Measurements from ENCODE around the gene SCART1.
"Not testable (repeated sequence)": the region's sequence is repeated elsewhere in the genome, so short reads cannot be mapped to it uniquely, and the experiment has no call there.

Gene SCART1

DNA sequence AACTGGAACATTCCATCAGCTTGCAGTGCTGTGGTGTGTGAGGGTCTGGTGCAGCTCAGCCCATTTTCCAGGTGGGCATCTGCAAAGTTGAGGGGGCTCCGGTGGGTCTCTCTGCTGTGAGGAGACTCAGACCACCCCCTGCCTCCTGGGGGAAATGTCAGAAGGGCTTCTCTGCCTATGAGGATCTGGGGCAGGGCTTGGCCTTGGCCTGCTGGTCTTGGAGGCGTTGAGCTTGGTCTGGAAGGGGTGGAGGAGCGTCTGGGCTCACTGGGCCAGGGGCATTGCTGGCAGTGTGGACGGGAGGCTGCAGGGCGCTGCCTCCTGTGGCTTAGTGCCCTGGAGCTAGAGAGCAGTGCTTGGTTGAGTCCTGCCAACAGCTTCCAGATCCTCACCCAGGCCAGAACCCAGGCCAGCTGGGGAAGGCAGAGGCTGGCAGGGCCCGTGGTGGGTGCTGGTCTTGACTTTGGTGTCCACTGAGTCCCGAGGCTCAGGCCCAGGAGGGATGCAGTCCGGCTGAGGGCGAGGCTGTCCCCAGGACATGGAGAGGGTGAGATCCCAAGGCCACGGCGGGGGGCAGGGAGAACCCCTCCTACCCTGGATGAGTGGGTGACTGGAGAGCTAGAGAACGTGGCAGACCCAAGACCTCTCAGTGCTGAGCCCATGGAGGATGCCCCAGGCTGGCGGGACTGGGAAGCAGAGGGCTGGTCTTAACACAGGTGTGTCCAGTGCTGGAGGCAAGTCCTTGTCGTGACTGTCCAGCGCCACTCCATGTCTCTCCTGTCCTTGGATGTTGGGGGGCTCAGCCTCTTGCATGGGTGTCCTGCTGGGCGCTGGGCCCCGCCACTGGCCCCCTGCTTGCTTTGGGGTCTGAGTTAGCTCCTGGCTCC is 32.2 kb upstream of the SCART1 start:
- no peak overlapping the region for H2AFZ ChIP-seq (ENCODE audit: low read depth, low read length)
- no peak overlapping the region for H3K4me3 ChIP-seq (ENCODE audit: low read length)
- peaks cover 23% of the 10 kb centered on the region for H3K36me3 ChIP-seq (ENCODE audit: insufficient read depth, low read length)
- H3K27me3 ChIP-seq (ENCODE audit: insufficient read depth, low read length): no peaks in the 10 kb centered on the region
- peaks cover 2% of the 10 kb centered on the region for H3K9me3 ChIP-seq (ENCODE audit: low read length)
- H3K4me1 ChIP-seq (ENCODE audit: insufficient read depth, low read length): no peaks in the 10 kb centered on the region

DNA sequence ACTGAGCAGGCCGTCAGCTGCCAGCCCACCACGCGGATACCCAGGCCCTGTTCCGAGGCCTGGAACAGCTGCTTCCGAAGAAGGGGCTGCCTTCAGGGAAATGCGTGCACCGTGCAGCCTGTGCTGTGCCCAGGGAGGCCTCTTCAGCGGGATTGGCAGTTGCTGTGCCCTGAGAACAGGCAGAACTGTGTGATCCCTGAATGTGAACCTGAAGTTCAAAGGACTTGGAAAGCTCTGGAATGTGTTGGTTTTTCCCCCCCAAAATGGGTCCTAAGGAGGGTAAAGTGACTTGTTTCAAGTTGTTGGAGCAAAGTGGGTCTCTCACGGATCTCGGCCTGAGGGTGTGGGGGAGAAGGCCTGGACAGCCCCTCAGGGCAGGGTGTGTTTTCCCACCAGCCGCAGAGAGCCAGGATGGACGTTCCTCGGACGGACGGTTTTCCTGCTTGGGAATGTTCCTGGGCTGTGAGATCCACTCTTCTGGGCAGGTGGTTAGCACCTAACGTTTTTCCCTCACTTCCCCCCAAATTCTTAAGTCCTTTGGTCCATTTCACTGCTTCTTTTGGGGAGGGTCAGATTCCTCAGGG is 31.4 kb upstream of the SCART1 start:
- peaks cover 2% of the 10 kb centered on the region for H3K9me3 ChIP-seq (ENCODE audit: low read length)
- H3K4me1 ChIP-seq (ENCODE audit: insufficient read depth, low read length): no peaks in the 10 kb centered on the region
- H3K27me3 ChIP-seq (ENCODE audit: insufficient read depth, low read length): no peaks in the 10 kb centered on the region
- no peak overlapping the region for H3K4me3 ChIP-seq (ENCODE audit: low read length)
- H3K36me3 ChIP-seq (ENCODE audit: insufficient read depth, low read length): peaks cover 23% of the 10 kb centered on the region
- no peak overlapping the region for H2AFZ ChIP-seq (ENCODE audit: low read depth, low read length)

DNA sequence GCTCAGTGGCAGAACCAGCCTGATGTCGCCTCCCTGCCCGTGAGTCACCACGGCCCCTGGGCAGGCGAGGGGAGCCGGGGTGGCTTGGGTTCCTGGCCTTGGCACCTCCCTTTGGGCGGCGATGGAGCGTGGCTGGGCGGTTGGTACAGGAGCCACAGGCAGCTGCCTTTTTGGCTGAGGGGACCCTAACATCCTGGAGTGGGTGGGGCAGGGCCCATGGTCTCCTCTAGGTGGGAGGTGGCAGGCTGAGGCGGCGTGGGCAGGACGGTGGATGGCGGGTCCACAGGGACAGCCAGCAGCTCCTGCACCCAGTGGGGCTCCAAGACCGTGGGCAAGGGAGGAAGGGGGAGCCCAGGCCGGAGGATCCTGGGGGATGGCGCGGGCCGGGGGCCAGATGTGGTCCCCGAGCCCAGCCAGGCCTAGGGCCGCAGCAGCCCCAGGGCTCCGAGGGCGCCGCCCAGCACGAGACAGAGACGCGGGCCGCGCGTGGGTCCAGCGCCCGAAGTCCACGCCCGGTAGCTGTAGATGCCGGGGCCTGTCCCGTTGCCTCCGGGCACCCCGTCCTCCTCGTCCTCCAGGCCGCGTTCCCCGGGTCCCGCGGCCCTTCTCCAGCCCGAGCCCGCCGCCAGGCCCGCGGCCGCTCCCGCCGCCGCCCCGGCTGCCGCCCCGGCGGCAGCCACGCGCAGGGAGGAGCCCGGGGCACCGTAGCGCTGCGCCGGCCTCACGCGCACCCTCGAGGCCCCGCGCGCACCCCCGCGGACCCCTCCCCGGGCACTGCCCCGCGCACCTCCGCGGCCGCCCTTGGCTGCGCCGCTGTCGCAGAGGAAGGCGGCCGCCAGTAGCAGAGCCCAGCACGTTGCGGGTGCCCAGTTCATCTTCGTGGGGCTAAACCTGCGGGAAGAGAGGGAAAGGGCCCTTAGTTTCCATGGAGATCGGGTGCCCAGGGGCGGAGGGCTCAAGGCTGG is 30.7 kb upstream of the SCART1 start:
- H3K27me3 ChIP-seq (ENCODE audit: insufficient read depth, low read length): no peaks in the 10 kb centered on the region
- H2AFZ ChIP-seq (ENCODE audit: low read depth, low read length): no peak overlapping the region
- no peak overlapping the region for H3K4me3 ChIP-seq (ENCODE audit: low read length)
- no peaks in the 10 kb centered on the region for H3K4me1 ChIP-seq (ENCODE audit: insufficient read depth, low read length)
- peaks cover 2% of the 10 kb centered on the region for H3K9me3 ChIP-seq (ENCODE audit: low read length)
- H3K36me3 ChIP-seq (ENCODE audit: insufficient read depth, low read length): peaks cover 23% of the 10 kb centered on the region

DNA sequence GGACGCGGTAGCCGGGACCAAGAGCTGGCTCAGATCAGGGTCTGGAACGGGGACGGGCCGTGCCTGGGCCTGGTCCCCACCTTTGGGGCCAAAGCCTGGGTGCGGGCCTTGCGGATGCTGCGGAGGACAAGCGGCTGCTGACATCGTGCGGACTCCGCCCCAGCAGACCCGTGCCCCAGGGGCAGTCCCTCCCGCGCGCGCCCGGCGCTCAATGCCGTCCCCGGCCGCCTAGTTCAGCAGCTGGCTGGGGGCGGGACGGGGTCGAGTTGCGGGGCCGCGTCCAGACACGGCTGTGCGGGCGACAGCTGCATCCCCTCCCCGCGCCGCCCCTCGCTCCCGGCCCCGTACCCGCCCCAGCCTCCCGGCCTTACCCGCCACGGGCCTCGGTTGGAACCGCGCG is 29.6 kb upstream of the SCART1 start:
- peaks cover 16% of the 10 kb centered on the region for H3K36me3 ChIP-seq (ENCODE audit: insufficient read depth, low read length)
- H3K4me3 ChIP-seq (ENCODE audit: low read length); H3K27me3 ChIP-seq (ENCODE audit: insufficient read depth, low read length); H3K9me3 ChIP-seq (ENCODE audit: low read length); H3K4me1 ChIP-seq (ENCODE audit: insufficient read depth, low read length); H2AFZ ChIP-seq (ENCODE audit: low read depth, low read length): not testable (repeated sequence)

DNA sequence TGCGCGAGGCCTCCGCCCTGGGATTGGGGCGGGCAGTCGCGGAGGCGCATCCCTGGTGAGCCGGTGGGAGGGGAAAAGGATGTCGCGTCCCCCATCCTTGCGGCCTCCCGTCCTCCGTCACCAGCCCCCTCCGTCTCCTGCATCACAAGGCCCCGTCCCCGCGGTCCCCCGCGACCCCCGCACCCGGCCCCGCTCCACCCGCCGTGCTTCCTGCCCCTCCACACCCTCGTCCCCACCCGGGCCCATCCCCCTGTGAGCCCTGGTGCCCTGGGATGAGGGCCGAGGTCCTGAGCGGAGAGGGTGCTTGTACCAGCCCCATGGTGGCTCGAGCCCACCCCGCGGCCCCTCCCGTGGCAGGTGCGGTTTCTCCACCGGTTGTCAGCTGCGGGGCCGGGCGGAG is 29.1 kb upstream of the SCART1 start, which contains the start of gene SPRN:
Gene SPRN (minus strand): TSS at position 25 of the 400 bp plus-strand sequence. CDS start 944 bp downstream, outside the sequence.
- H3K27me3 ChIP-seq (ENCODE audit: insufficient read depth, low read length); H3K9me3 ChIP-seq (ENCODE audit: low read length); H3K4me3 ChIP-seq (ENCODE audit: low read length); H3K4me1 ChIP-seq (ENCODE audit: insufficient read depth, low read length); H2AFZ ChIP-seq (ENCODE audit: low read depth, low read length): not testable (repeated sequence)
- peaks cover 11% of the 10 kb centered on the region for H3K36me3 ChIP-seq (ENCODE audit: insufficient read depth, low read length)

DNA sequence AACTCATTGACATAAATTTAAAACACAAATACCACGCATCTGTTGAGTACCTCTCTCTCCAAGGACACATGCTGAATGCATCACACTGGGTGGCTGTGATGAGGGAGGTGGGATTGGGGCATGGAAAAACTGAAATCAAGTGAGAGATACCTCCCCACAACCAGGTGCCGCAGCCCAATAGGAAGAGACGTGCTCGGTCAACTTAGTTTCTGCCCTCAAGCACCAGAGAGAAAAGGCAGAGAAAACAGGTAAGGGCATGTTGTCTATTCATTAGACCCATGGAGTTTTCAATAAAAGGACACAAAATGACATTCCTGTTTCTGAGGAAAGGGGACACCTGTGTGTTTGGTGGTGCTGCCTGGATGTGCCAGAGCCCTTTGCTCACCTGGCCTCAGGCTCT is 24.2 kb upstream of the SCART1 start:
- H3K4me3 ChIP-seq (ENCODE audit: low read length); H2AFZ ChIP-seq (ENCODE audit: low read depth, low read length); H3K9me3 ChIP-seq (ENCODE audit: low read length); H3K36me3 ChIP-seq (ENCODE audit: insufficient read depth, low read length); H3K4me1 ChIP-seq (ENCODE audit: insufficient read depth, low read length); H3K27me3 ChIP-seq (ENCODE audit: insufficient read depth, low read length): not testable (repeated sequence)

DNA sequence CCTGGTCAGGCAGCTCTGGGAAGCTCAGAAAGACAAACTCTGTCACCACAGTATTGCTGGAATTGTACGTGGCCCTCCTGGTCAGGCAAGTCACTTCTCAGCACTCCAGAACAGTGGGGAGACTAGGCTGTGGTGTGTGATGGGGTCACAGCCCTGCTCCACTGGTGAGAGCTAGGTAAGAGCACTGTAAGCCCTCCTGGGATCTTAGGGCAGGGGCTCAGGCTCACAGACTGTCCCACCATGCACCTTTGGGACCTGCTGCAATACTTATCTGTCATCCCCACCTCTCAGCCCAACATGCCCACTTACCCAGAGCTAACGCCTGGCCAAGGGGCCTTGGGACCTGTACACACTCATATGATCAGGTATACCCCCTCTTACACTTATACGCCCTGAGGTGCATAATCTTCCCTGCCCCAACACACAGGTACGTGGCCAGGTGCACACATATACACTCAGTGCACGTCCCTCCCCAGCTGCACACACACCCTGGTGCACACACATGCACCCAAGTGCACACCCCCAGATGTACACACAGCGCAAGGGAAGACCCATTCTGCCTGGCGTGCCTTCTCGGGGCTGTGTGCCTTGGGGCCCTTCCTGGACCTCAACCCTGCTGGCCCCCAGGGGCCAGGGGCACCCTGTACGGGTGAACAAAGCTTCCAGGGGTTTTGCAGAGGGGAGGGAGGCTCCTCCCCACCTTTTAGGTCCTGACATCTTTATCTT is 21.7 kb upstream of the SCART1 start:
- H3K36me3 ChIP-seq (ENCODE audit: insufficient read depth, low read length); H3K4me3 ChIP-seq (ENCODE audit: low read length); H3K9me3 ChIP-seq (ENCODE audit: low read length); H3K4me1 ChIP-seq (ENCODE audit: insufficient read depth, low read length); H2AFZ ChIP-seq (ENCODE audit: low read depth, low read length); H3K27me3 ChIP-seq (ENCODE audit: insufficient read depth, low read length): not testable (repeated sequence)

DNA sequence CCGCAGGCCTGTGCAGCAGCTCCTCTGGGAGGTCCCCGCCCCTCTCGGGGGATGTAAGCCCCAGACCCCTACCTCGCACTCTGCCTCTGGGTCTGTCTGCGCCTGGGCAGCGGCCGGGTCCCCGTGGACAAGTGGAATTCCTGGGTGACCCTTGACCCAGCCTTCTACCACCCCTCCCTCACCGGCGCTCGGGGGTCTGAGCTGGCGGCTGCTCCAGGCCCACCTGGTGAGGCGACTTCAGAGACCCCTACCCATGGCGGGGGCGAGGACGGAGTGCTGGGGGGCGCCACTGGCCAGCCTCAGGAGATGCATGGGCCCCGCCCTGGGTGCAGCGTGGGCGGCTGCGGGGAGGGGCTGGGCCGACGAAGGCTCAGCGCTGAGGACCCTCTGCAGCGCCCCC is 21.0 kb upstream of the SCART1 start:
- not testable (repeated sequence) for H3K4me3 ChIP-seq (ENCODE audit: low read length); H3K27me3 ChIP-seq (ENCODE audit: insufficient read depth, low read length); H2AFZ ChIP-seq (ENCODE audit: low read depth, low read length); H3K36me3 ChIP-seq (ENCODE audit: insufficient read depth, low read length); H3K4me1 ChIP-seq (ENCODE audit: insufficient read depth, low read length); H3K9me3 ChIP-seq (ENCODE audit: low read length)

DNA sequence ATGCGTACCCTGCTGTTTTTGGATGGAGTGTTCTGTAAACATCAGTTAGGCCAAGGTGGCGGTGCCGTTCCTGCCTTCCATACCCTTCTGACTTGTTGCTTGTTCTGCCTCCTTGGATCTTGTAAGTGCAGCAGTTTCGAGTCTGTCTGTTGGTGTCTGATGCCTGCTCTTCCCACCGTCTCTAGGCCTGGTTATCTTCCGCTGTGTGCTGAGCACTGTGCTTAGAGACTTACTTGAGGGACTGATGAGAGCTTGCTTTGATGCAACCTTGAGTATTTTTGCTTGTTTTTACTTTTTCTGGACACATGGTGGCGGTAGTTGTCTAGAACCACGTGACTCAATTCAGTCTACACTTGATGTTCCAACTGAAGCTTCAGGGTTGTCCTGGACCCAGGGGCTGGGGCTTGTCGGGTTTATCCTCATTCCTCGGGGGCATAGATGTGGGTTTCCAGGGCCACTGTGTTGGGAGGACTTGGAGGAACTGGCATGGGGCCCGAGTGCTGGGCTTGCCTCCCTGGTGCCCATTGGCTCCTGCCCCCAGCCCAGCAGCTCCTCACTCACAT is 15.0 kb upstream of the SCART1 start:
- Histone ChIP-seq H2AFZ (ENCODE audit: low read depth, low read length) (no peak overlapping the region), H3K4me3 (ENCODE audit: low read length) (no peak overlapping the region), H3K9me3 (ENCODE audit: low read length) (no peaks in the 10 kb centered on the region), H3K36me3 (ENCODE audit: insufficient read depth, low read length) (no peaks in the 10 kb centered on the region), H3K27me3 (ENCODE audit: insufficient read depth, low read length) (no peaks in the 10 kb centered on the region), H3K4me1 (ENCODE audit: insufficient read depth, low read length) (no peaks in the 10 kb centered on the region)

DNA sequence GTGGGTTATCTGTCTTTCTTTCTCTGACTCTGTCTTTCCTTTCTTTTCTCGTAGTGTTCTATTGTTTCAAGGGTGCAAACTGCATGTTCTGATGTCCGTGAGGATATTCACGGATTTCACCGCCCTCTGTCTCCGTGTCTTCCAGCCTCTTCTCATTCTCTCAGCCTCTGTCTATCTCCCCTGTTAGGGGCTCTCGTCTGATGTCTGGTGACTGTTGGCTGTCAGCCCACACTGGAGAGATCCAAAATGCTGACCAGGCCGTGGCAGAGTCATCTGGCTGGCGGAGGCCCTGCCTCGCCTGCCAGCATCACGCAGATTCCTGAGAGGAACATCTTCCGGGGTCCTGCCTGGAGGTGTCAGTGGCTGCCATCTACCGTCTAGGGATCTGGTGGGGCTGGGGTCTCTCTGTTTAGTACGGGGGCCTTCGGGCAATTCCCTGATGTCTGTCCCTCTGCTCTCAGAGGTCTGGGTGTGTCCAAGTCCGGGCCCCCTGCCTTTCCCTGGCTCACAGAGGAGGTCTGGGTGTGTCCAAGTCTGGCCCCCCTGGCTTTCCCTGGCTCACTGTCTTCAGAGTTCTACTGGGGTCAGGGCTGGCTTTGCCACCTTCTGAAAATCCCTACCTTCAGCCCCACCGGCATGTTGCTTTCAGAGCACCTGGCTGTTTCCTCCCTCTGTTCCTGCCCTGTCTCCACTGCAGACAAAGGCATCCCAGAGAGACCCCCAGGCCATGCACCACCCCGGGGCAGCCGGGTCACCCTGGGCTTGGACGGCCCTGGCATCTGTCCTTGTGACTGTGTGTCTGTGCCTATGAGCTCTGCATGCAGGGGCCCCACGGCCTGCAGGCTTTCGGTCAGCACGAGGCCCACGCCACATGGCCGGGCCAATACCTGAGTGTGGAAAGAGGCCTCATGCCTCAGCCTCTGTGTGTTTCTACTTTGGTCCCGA is 14.0 kb upstream of the SCART1 start:
- peaks cover 3% of the 10 kb centered on the region for H3K9me3 ChIP-seq (ENCODE audit: low read length)
- H2AFZ ChIP-seq (ENCODE audit: low read depth, low read length): no peak overlapping the region
- H3K4me3 ChIP-seq (ENCODE audit: low read length): no peak overlapping the region
- no peaks in the 10 kb centered on the region for H3K36me3 ChIP-seq (ENCODE audit: insufficient read depth, low read length)
- H3K4me1 ChIP-seq (ENCODE audit: insufficient read depth, low read length): no peaks in the 10 kb centered on the region
- no peaks in the 10 kb centered on the region for H3K27me3 ChIP-seq (ENCODE audit: insufficient read depth, low read length)

DNA sequence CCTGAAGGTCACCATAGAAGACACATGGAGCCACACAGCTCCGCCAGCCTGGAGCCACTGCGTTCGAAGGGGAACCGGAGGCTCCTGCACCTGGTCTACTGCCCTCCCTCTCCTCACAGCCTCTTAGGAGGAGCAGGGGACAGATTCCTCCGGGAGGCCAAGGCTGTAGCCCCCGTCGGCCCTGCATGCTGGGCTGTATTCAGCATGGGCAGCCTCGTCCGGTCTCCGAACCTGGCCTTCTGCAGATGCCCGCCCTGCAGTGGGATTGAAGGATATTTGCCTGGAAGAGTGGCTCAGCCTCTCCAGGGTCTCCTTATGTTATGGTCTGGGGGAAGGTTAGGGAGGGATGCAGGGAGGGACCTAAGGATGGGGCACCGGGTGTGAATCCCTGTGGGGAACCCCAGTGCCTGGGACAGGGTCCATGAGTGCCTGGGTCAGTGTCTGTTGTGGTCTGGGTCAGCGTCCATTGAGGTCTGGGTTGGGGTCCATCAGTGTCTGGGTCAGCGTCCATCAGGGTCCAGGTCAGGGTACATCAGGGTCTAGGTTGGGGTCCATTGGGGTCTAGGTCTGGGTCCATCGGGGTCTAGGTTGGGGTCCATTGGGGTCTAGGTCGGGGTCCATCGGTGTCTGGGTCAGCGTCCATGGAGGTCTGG is 13.0 kb upstream of the SCART1 start:
- Histone ChIP-seq H2AFZ (ENCODE audit: low read depth, low read length) (no peak overlapping the region), H3K4me1 (ENCODE audit: insufficient read depth, low read length) (no peaks in the 10 kb centered on the region), H3K4me3 (ENCODE audit: low read length) (no peak overlapping the region), H3K27me3 (ENCODE audit: insufficient read depth, low read length) (no peaks in the 10 kb centered on the region), H3K9me3 (ENCODE audit: low read length) (peaks cover 5% of the 10 kb centered on the region), H3K36me3 (ENCODE audit: insufficient read depth, low read length) (no peaks in the 10 kb centered on the region)
